ENCODE results near the gene NCAN. TPM values are rescaled to one million over a fixed set of nuclear protein-coding genes. Genes with fewer than 3 reads are reported as not detected.
A peak's percentile ranks its signal among the peaks of the same experiment; 100 is the strongest.

NCAN gene
- total and polyA plus RNA-seq, 9 of the 15 experiments (the other 6 are each of a cell fraction or from before 2014, with no cell fraction given): 0.04 TPM; not detected in 8

DNA sequence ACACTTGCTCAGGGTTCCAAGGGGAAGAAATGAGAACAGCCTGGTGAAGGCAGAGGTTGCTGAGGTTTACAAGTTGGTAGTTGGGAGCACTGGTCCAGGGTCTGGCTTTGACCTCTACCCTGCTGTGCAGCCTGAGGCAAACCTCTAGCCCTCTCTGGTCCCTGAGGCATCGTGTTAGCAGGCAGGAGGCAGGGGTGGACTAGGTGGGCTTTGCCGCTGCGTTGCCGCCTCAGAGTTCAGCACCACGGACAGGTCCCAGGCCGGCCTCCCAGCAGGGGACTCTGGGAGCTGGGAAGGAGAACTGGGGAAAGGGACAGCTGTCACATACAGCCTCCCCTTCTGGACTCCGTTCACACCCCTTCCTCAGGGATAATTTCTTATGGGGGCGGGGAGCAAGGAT is 3.1 kb downstream of the NCAN start (continued):
- TF ChIP-seq SNAPC5 (CRISPR knock-in tag; IDR thresholded peaks at IDR 0.05) (no peak), POU5F1 (IDR thresholded peaks at IDR 0.05; ENCODE audit: borderline replicate concordance, low read depth, low read length, partially characterized antibody) (no peak), DLX4 (CRISPR knock-in tag; IDR thresholded peaks at IDR 0.05) (no peak), RAD21 (CRISPR knock-in tag; conservative IDR thresholded peaks at IDR 0.05 in 1 of 2, IDR thresholded peaks at IDR 0.05 in 1 of 2) (no peak), FOXA3 (CRISPR knock-in tag; conservative IDR thresholded peaks at IDR 0.05 in 1 of 2, IDR thresholded peaks at IDR 0.05 in 1 of 2) (peak in 1 of 2 experiments; percentile 53; a peak in 1 of 4 replicates), CEBPG (CRISPR knock-in tag; IDR thresholded peaks at IDR 0.05) (no peak), CEBPG (tag; conservative IDR thresholded peaks at IDR 0.05 in 1 of 2, IDR thresholded peaks at IDR 0.05 in 1 of 2) (no peak), SIRT6 (IDR thresholded peaks at IDR 0.05; ENCODE audit: low read depth, low read length) (no peak), ILF3 (IDR thresholded peaks at IDR 0.05; ENCODE audit: borderline replicate concordance) (no peak), MIER1 (IDR thresholded peaks at IDR 0.05; ENCODE audit: low read depth) (peak; percentile 94), PRMT5 (CRISPR knock-in tag; IDR thresholded peaks at IDR 0.05) (no peak; the same call in 1 of the 2 replicates), SRSF9 (IDR thresholded peaks at IDR 0.05; ENCODE audit: borderline replicate concordance, low read depth, low read length) (no peak), PHTF2 (CRISPR knock-in tag; IDR thresholded peaks at IDR 0.05) (no peak), RCOR1 (IDR thresholded peaks at IDR 0.05; ENCODE audit: borderline replicate concordance in 1 of 2, low read depth in 2 of 2, low read length in 2 of 2) (peak in 1 of 2 experiments; percentile 68; a peak in 2 of 4 replicates), WHSC1 (IDR thresholded peaks at IDR 0.05; ENCODE audit: low read length) (no peak), SMAD2 (IDR thresholded peaks at IDR 0.05; ENCODE audit: low read depth, low read length) (no peak), TEAD4 (IDR thresholded peaks at IDR 0.05; ENCODE audit: low read length) (no peak), TEAD4 (CRISPR knock-in tag; IDR thresholded peaks at IDR 0.05; ENCODE audit: borderline replicate concordance) (0 out of 2 replicates have a peak, but pooled peaks have one; percentile 36), E2F6 (IDR thresholded peaks at IDR 0.05; ENCODE audit: borderline replicate concordance in 1 of 2, extremely low read depth in 1 of 2, insufficient read depth in 1 of 2, insufficient read length in 1 of 2, low read depth in 1 of 2, low read length in 1 of 2, poor library complexity in 1 of 2, severe bottlenecking in 1 of 2) (peak in 1 of 2 experiments; percentile 58), PCBP1 (IDR thresholded peaks at IDR 0.05; ENCODE audit: low read depth, low read length, poor library complexity, severe bottlenecking) (no peak), ZNF316 (IDR thresholded peaks at IDR 0.05) (no peak)
- TF ChIP-seq, protein P1, sequence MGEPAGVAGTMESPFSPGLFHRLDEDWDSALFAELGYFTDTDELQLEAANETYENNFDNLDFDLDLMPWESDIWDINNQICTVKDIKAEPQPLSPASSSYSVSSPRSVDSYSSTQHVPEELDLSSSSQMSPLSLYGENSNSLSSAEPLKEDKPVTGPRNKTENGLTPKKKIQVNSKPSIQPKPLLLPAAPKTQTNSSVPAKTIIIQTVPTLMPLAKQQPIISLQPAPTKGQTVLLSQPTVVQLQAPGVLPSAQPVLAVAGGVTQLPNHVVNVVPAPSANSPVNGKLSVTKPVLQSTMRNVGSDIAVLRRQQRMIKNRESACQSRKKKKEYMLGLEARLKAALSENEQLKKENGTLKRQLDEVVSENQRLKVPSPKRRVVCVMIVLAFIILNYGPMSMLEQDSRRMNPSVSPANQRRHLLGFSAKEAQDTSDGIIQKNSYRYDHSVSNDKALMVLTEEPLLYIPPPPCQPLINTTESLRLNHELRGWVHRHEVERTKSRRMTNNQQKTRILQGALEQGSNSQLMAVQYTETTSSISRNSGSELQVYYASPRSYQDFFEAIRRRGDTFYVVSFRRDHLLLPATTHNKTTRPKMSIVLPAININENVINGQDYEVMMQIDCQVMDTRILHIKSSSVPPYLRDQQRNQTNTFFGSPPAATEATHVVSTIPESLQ (CRISPR knock-in tag; IDR thresholded peaks at IDR 0.05): no peak
- TF ChIP-seq, protein P2, sequence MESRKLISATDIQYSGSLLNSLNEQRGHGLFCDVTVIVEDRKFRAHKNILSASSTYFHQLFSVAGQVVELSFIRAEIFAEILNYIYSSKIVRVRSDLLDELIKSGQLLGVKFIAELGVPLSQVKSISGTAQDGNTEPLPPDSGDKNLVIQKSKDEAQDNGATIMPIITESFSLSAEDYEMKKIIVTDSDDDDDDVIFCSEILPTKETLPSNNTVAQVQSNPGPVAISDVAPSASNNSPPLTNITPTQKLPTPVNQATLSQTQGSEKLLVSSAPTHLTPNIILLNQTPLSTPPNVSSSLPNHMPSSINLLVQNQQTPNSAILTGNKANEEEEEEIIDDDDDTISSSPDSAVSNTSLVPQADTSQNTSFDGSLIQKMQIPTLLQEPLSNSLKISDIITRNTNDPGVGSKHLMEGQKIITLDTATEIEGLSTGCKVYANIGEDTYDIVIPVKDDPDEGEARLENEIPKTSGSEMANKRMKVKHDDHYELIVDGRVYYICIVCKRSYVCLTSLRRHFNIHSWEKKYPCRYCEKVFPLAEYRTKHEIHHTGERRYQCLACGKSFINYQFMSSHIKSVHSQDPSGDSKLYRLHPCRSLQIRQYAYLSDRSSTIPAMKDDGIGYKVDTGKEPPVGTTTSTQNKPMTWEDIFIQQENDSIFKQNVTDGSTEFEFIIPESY (CRISPR knock-in tag; IDR thresholded peaks at IDR 0.05): no peak

All from K562 (cell line).